Keratinocyte (primary cell): Measurements from ENCODE around the gene HPS1. TPM values are rescaled to one million over a fixed set of nuclear protein-coding genes. Genes with fewer than 3 reads are reported as not detected.

Experiments
- DNase-seq: peaks from one replicate; pipeline ENCODE4 v3.0.0-alpha.2; 2011; ENCODE audit warnings: low read depth, missing footprints, low spot score
- FAIRE-seq: peaks from 2 replicates; lab custom pipeline; 2011; peaks lifted over from hg19 to GRCh38; lab: Jason Lieb, UNC
- H2AFZ ChIP-seq: 2 replicates; pipeline ENCODE4 v1.6.0; 2012; ENCODE audit warnings: low read length, control low read depth, inconsistent platforms; ENCODE audit not compliant: control insufficient read depth
- H3K27ac ChIP-seq: 2 replicates; pipeline ENCODE4 v1.5.1; 2011; ENCODE audit warnings: low read length; ENCODE audit not compliant: control insufficient read depth, insufficient read depth
- H3K27me3 ChIP-seq: 3 replicates; pipeline ENCODE4 v1.6.0; 2011; ENCODE audit warnings: low read length; ENCODE audit not compliant: control insufficient read depth, insufficient read depth; ENCODE audit errors: extremely low read depth
- H3K36me3 ChIP-seq, 2 experiments: 2 replicates in 1 of 2; 3 replicates in 1 of 2; pipeline ENCODE4 v1.5.1; 2011; ENCODE audit warnings: low read length in 2 of 2, mild to moderate bottlenecking in 1 of 2; ENCODE audit not compliant: control insufficient read depth in 2 of 2, insufficient read depth in 2 of 2; ENCODE audit errors: extremely low read depth in 1 of 2
- H3K4me1 ChIP-seq: 3 replicates; pipeline ENCODE4 v1.5.1; 2011; ENCODE audit warnings: low read length; ENCODE audit not compliant: control insufficient read depth, insufficient read depth; ENCODE audit errors: extremely low read depth
- H3K4me2 ChIP-seq: 3 replicates; pipeline ENCODE4 v1.6.0; 2011; ENCODE audit warnings: low read depth, low read length; ENCODE audit not compliant: control insufficient read depth, insufficient read depth; ENCODE audit errors: extremely low read depth
- H3K4me3 ChIP-seq, 3 experiments: fragments of 200-600 bp in 1 of 3; sonication (generic) in 1 of 3; 2 replicates in 2 of 3; 3 replicates in 1 of 3; pipeline ENCODE4 v1.5.1; 2011 to 2016; ENCODE audit warnings: low read length in 3 of 3, mild to moderate bottlenecking in 3 of 3, control low read depth in 2 of 3, inconsistent platforms in 1 of 3, low read depth in 1 of 3, mixed read lengths in 1 of 3, mixed run types in 1 of 3, moderate library complexity in 1 of 3; ENCODE audit not compliant: control insufficient read depth in 2 of 3, insufficient read depth in 2 of 3; ENCODE audit errors: extremely low read depth in 1 of 3
- H3K79me2 ChIP-seq: 2 replicates; pipeline ENCODE4 v1.6.0; 2012; ENCODE audit warnings: low read length; ENCODE audit not compliant: control insufficient read depth, insufficient read depth
- H3K9ac ChIP-seq: 3 replicates; pipeline ENCODE4 v1.6.0; 2011; ENCODE audit warnings: low read length; ENCODE audit not compliant: control insufficient read depth, insufficient read depth; ENCODE audit errors: extremely low read depth
- H3K9me1 ChIP-seq: 3 replicates; pipeline ENCODE4 v1.6.0; 2011; ENCODE audit warnings: low read length; ENCODE audit not compliant: control insufficient read depth, insufficient read depth; ENCODE audit errors: extremely low read depth
- H3K9me3 ChIP-seq: 2 replicates; pipeline ENCODE4 v1.5.1; 2012; ENCODE audit warnings: low read depth, low read length; ENCODE audit not compliant: control insufficient read depth
- H4K20me1 ChIP-seq: 3 replicates; pipeline ENCODE4 v1.6.0; 2011; ENCODE audit warnings: low read length; ENCODE audit not compliant: control insufficient read depth, insufficient read depth; ENCODE audit errors: extremely low read depth
- EZH2 ChIP-seq: IDR thresholded peaks from one replicate; pipeline ENCODE4 v1.6.1; 2012; ENCODE audit warnings: inconsistent platforms, mild to moderate bottlenecking, low read length, moderate library complexity
- dilution Hi-C: fragments of 300-500 bp; cut with MboI; formaldehyde crosslinking; loops from one replicate; pipeline ENCODE4 v1.7.0; 2020; ENCODE audit warnings: low sequenced_read_pairs; ENCODE audit not compliant: extremely low pct_ligation_motif_present
- polyA plus RNA-seq, 5 experiments: library from polyadenylated mRNA; depleted of rRNA in 3 of 5; stranded (reverse) in 3 of 5; stranded (forward) in 1 of 5; unstranded in 1 of 5; fragments of >200 nt; gene quantifications; 1 replicate in 1 of 5; 2 replicates in 3 of 5; 3 replicates in 1 of 5; pipeline versions ENCODE4 v1.2.1 to v1.2.3, GENCODE V29; 2011 to 2012; ENCODE audit warnings: missing spikeins in 2 of 5, low read depth in 1 of 5, low replicate concordance in 1 of 5
- TF ChIP-seq, protein P1 (sequence below), 3 experiments: IDR thresholded peaks in 1 of 3; conservative IDR thresholded peaks in 1 of 3; optimal IDR thresholded peaks in 1 of 3; 2 replicates in 2 of 3; 3 replicates in 1 of 3; pipeline versions ENCODE3 to v1.5.1; 2011; ENCODE audit warnings: low read length in 3 of 3, mild to moderate bottlenecking in 3 of 3, moderate library complexity in 2 of 3, control low read depth in 1 of 3, inconsistent platforms in 1 of 3; ENCODE audit not compliant: insufficient read depth in 2 of 3; ENCODE audit errors: extremely low read depth in 1 of 3

HPS1 gene
- polyA plus RNA-seq, 1 donor (not counting 4 experiments of a cell fraction or from before 2014, with no cell fraction given), result 39.4 TPM

DNA sequence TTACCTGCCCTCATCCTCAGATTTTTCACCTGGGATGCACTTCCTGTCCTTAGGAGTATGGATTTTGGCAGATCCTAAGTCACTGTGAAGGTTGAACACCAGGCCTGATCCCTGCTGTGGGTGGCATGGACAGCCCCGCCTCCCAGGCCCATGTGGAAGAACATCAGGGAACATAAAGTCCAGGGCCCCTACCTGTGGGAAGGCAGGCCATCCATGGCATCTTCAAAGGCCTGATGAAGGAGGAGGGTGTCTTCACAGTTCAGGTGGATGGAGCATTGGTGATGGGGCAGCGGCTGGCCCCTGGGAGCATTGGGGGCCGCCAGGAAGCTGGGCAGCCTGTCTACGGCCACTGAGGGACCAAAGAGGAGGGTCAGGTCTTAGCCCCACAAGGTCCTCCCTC is 56.3 kb downstream of the HPS1 start:
- no peak overlapping the region for H2AFZ ChIP-seq
- no peak overlapping the region for H3K4me3 ChIP-seq
- dilution Hi-C loops, result no loop called here
- no peak overlapping the region for H3K4me2 ChIP-seq
- no peaks in the 10 kb centered on the region for H3K79me2 ChIP-seq
- TF ChIP-seq EZH2, result no peak
- TF ChIP-seq, protein P1, sequence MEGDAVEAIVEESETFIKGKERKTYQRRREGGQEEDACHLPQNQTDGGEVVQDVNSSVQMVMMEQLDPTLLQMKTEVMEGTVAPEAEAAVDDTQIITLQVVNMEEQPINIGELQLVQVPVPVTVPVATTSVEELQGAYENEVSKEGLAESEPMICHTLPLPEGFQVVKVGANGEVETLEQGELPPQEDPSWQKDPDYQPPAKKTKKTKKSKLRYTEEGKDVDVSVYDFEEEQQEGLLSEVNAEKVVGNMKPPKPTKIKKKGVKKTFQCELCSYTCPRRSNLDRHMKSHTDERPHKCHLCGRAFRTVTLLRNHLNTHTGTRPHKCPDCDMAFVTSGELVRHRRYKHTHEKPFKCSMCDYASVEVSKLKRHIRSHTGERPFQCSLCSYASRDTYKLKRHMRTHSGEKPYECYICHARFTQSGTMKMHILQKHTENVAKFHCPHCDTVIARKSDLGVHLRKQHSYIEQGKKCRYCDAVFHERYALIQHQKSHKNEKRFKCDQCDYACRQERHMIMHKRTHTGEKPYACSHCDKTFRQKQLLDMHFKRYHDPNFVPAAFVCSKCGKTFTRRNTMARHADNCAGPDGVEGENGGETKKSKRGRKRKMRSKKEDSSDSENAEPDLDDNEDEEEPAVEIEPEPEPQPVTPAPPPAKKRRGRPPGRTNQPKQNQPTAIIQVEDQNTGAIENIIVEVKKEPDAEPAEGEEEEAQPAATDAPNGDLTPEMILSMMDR (optimal IDR thresholded peaks at IDR 0.05 in 1 of 3, IDR thresholded peaks at IDR 0.05 in 1 of 3, conservative IDR thresholded peaks at IDR 0.05 in 1 of 3; ENCODE audit: extremely low read depth in 1 of 3, insufficient read depth in 2 of 3, low read length in 3 of 3), result no peak
- no peaks in the 10 kb centered on the region for H3K9me3 ChIP-seq
- H3K9me1 ChIP-seq, result no peaks in the 10 kb centered on the region
- no peaks in the 10 kb centered on the region for H3K27me3 ChIP-seq
- DNase-seq, result no peak
- no peak overlapping the region for H3K27ac ChIP-seq
- peaks cover 10% of the 10 kb centered on the region for H3K4me1 ChIP-seq
- H3K36me3 ChIP-seq, result no peaks in the 10 kb centered on the region
- H4K20me1 ChIP-seq, result no peaks in the 10 kb centered on the region
- FAIRE-seq, result no peak
- no peak overlapping the region for H3K9ac ChIP-seq

- Histone ChIP-seq H3K9me1 (no peaks in the 10 kb centered on the region), H3K9me3 (no peaks in the 10 kb centered on the region), H3K27ac (no peak overlapping the region), H3K36me3 (no peaks in the 10 kb centered on the region), H3K4me1 (peaks cover 10% of the 10 kb centered on the region), H3K4me3 (no peak overlapping the region), H4K20me1 (no peaks in the 10 kb centered on the region), H3K9ac (no peak overlapping the region), H2AFZ (no peak overlapping the region), H3K79me2 (no peaks in the 10 kb centered on the region), H3K27me3 (no peaks in the 10 kb centered on the region), H3K4me2 (no peak overlapping the region)
- no peak for DNase-seq
- TF ChIP-seq, protein P1 (optimal IDR thresholded peaks at IDR 0.05 in 1 of 3, IDR thresholded peaks at IDR 0.05 in 1 of 3, conservative IDR thresholded peaks at IDR 0.05 in 1 of 3; ENCODE audit: extremely low read depth in 1 of 3, insufficient read depth in 2 of 3, low read length in 3 of 3), result no peak
- no peak for TF ChIP-seq EZH2
- FAIRE-seq, result no peak
- dilution Hi-C loops, result no loop called here
Measured at GRCh38 chr10:98389398-98389797, 57.3 kb downstream of the HPS1 start.
